GM21360 (cell line): ENCODE measurements around the gene CPT1A.

Experiments used
- ATAC-seq: cut with Tn5 transposase; IDR thresholded peaks from one replicate; pipeline ENCODE4 v1.9.1; 2021; ENCODE audit warnings: mild to moderate bottlenecking, moderate library complexity; ENCODE audit not compliant: unreplicated experiment

CPT1A gene

GRCh38 chr11:68832476-68833181 is 9.1 kb downstream of the CPT1A start:
- no peak for ATAC-seq

- ATAC-seq = no peak
Observed at GRCh38 chr11:68831124-68831523, 10.6 kb downstream of the CPT1A start.

- no peak for ATAC-seq
Observed at GRCh38 chr11:68829581-68829980, 12.1 kb downstream of the CPT1A start.

- ATAC-seq = no peak
Observed at GRCh38 chr11:68828957-68829356, 12.8 kb downstream of the CPT1A start.

GRCh38 chr11:68828155-68828931 is 13.4 kb downstream of the CPT1A start:
- ATAC-seq = no peak

GRCh38 chr11:68827733-68828132 is 14.0 kb downstream of the CPT1A start:
- no peak for ATAC-seq

GRCh38 chr11:68826726-68827125 is 15.0 kb downstream of the CPT1A start:
- ATAC-seq = no peak

GRCh38 chr11:68825571-68825970 is 16.1 kb downstream of the CPT1A start:
- ATAC-seq = no peak

GRCh38 chr11:68822546-68822945 is 19.2 kb downstream of the CPT1A start:
- no peak for ATAC-seq

- no peak for ATAC-seq
Observed at GRCh38 chr11:68821670-68822069, 20.0 kb downstream of the CPT1A start.

- no peak for ATAC-seq
Observed at GRCh38 chr11:68819362-68819761, 22.4 kb downstream of the CPT1A start.

GRCh38 chr11:68818181-68818580 is 23.5 kb downstream of the CPT1A start:
- no peak for ATAC-seq

GRCh38 chr11:68817554-68817953 is 24.2 kb downstream of the CPT1A start:
- ATAC-seq = no peak

- no peak for ATAC-seq
Observed at GRCh38 chr11:68816917-68817419, 24.7 kb downstream of the CPT1A start.

- no peak for ATAC-seq
Observed at GRCh38 chr11:68816251-68816776, 25.4 kb downstream of the CPT1A start.

GRCh38 chr11:68813773-68814172 is 27.9 kb downstream of the CPT1A start:
- no peak for ATAC-seq

GRCh38 chr11:68812526-68812925 is 29.2 kb downstream of the CPT1A start:
- ATAC-seq = no peak

- ATAC-seq = no peak
Observed at GRCh38 chr11:68810164-68810563, 31.6 kb downstream of the CPT1A start.

GRCh38 chr11:68809506-68809905 is 32.2 kb downstream of the CPT1A start:
- ATAC-seq = no peak

- no peak for ATAC-seq
Observed at GRCh38 chr11:68808787-68809186, 32.9 kb downstream of the CPT1A start.

- no peak for ATAC-seq
Observed at GRCh38 chr11:68806931-68807844, 34.5 kb downstream of the CPT1A start.
